Fibroblast of skin of scalp (primary cell): Measurements from ENCODE around the gene NOVA2.

Experiments
- DNase-seq: peaks from one replicate; pipeline ENCODE4 v3.0.0-alpha.2; 2013

The NOVA2 gene

GRCh38 chr19:46000491-46001246 lies 27.0 kb upstream of the NOVA2 start:
- no peak for DNase-seq

GRCh38 chr19:45999653-46000121 lies 26.0 kb upstream of the NOVA2 start:
- DNase-seq = peak; percentile 30

- no peak for DNase-seq
Measured at GRCh38 chr19:45998834-45999233, 25.2 kb upstream of the NOVA2 start.

- no peak for DNase-seq
Measured at GRCh38 chr19:45996933-45997332, 23.3 kb upstream of the NOVA2 start.

GRCh38 chr19:45995715-45996385 lies 22.2 kb upstream of the NOVA2 start:
- no peak for DNase-seq

GRCh38 chr19:45994998-45995714 lies 21.5 kb upstream of the NOVA2 start, which contains the start of gene CCDC61:
CCDC61 (plus strand) TSS chr19:45995467; CDS start chr19:46003019, 7,552 bp downstream.
- DNase-seq = peak; percentile 100

GRCh38 chr19:45994456-45994997 lies 20.9 kb upstream of the NOVA2 start:
- no peak for DNase-seq

GRCh38 chr19:45990113-45990728 lies 16.6 kb upstream of the NOVA2 start:
- no peak for DNase-seq

- no peak for DNase-seq
Measured at GRCh38 chr19:45985321-45985720, 11.7 kb upstream of the NOVA2 start.

- no peak for DNase-seq
Measured at GRCh38 chr19:45981350-45981749, 7.7 kb upstream of the NOVA2 start.

GRCh38 chr19:45978156-45978555 lies 4.5 kb upstream of the NOVA2 start:
- no peak for DNase-seq

GRCh38 chr19:45976178-45976577 lies 2.5 kb upstream of the NOVA2 start:
- no peak for DNase-seq

GRCh38 chr19:45975306-45976070 lies 1.8 kb upstream of the NOVA2 start:
- DNase-seq = no peak

- no peak for DNase-seq
Measured at GRCh38 chr19:45972947-45973540, 621 bp downstream of the NOVA2 start.

GRCh38 chr19:45972081-45972946 lies 1.4 kb downstream of the NOVA2 start:
- DNase-seq = no peak

- DNase-seq = no peak
Measured at GRCh38 chr19:45971260-45971902, 2.3 kb downstream of the NOVA2 start.

GRCh38 chr19:45969676-45970075 lies 4.0 kb downstream of the NOVA2 start:
- DNase-seq = no peak

GRCh38 chr19:45968626-45969025 lies 5.0 kb downstream of the NOVA2 start:
- DNase-seq = no peak

GRCh38 chr19:45967246-45967645 lies 6.4 kb downstream of the NOVA2 start:
- DNase-seq = no peak

- DNase-seq = no peak
Measured at GRCh38 chr19:45962021-45962420, 11.6 kb downstream of the NOVA2 start.
